SK-N-SH (cell line): ENCODE results near the gene RAPGEFL1.

Source experiments
- EP300 ChIP-seq, 2 experiments: IDR thresholded peaks; 2 replicates each; pipeline versions ENCODE4 v1.4.0 to v1.6.1; 2012; ENCODE audit warnings: borderline replicate concordance in 1 of 2, low read depth in 1 of 2, low read length in 1 of 2
- EZH2phosphoT487 ChIP-seq: fragments of 200-600 bp; sonication (generic); IDR thresholded peaks from 2 replicates; pipeline ENCODE4 v1.6.1; 2017; ENCODE audit warnings: low read depth, mixed run types, mild to moderate bottlenecking, antibody characterized with exemption, moderate library complexity, borderline replicate concordance
- RAD21 ChIP-seq: IDR thresholded peaks from 2 replicates; pipeline ENCODE4 v1.6.1; 2012; ENCODE audit warnings: mild to moderate bottlenecking, low read length
- RCOR1 ChIP-seq: fragments of 150-350 bp; IDR thresholded peaks from 2 replicates; pipeline ENCODE4 v1.6.1; 2017; ENCODE audit warnings: antibody characterized with exemption, low read length
- TAF1 ChIP-seq: IDR thresholded peaks from 2 replicates; pipeline ENCODE4 v1.6.1; 2012; ENCODE audit warnings: low read depth, mild to moderate bottlenecking, low read length, moderate library complexity, borderline replicate concordance
- TEAD4 ChIP-seq: IDR thresholded peaks from 2 replicates; pipeline ENCODE4 v1.4.0; 2012; ENCODE audit warnings: mild to moderate bottlenecking, borderline replicate concordance; ENCODE audit not compliant: insufficient read depth
- TF ChIP-seq, protein P1 (sequence below): fragments of 200-600 bp; sonication (generic); IDR thresholded peaks from 2 replicates; pipeline ENCODE4 v1.6.1; 2017; ENCODE audit warnings: antibody characterized with exemption, mild to moderate bottlenecking, moderate library complexity

DNA sequence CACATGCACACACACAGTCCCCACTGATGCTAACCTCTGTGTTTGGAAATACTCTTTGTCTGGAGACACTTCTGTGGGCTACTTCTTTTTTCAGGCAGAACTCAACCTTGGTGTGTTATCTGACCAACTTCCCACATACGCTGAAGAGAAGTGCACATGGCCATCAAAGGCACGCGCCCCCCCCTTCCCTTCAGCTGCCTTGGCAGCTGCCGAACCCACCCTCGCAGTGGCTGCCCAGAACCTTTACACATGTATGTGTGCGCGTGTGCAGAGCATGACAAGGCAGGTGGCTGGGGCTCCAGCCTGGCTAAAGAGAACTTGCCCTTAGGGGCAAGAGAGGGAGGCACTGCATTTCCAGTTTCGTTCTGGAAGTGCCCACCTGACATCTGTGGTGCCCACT is 3.9 kb downstream of the RAPGEFL1 start:
- no peak for TF ChIP-seq RCOR1
- TF ChIP-seq EZH2phosphoT487: no peak
- no peak for TF ChIP-seq TAF1
- TF ChIP-seq, protein P1, sequence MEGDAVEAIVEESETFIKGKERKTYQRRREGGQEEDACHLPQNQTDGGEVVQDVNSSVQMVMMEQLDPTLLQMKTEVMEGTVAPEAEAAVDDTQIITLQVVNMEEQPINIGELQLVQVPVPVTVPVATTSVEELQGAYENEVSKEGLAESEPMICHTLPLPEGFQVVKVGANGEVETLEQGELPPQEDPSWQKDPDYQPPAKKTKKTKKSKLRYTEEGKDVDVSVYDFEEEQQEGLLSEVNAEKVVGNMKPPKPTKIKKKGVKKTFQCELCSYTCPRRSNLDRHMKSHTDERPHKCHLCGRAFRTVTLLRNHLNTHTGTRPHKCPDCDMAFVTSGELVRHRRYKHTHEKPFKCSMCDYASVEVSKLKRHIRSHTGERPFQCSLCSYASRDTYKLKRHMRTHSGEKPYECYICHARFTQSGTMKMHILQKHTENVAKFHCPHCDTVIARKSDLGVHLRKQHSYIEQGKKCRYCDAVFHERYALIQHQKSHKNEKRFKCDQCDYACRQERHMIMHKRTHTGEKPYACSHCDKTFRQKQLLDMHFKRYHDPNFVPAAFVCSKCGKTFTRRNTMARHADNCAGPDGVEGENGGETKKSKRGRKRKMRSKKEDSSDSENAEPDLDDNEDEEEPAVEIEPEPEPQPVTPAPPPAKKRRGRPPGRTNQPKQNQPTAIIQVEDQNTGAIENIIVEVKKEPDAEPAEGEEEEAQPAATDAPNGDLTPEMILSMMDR: no peak
- no peak for TF ChIP-seq TEAD4
- TF ChIP-seq EP300 (IDR thresholded peaks at IDR 0.05; ENCODE audit: borderline replicate concordance in 1 of 2, low read depth in 1 of 2, low read length in 1 of 2): no peak
- no peak for TF ChIP-seq RAD21
